NCI-H1436 (cell line): ENCODE measurements around the gene KIF25.
"Not testable (repeated sequence)": the region's sequence is repeated elsewhere in the genome, so short reads cannot be mapped to it uniquely, and the experiment has no call there.

Experiments used
- DNase-seq: peaks from one replicate; lab custom pipeline; 2025; lab: John Stamatoyannopoulos, UW

KIF25 gene

GRCh38 chr6:168070804-168071203, 73.3 kb downstream of the KIF25 start:
- no peak for DNase-seq

- DNase-seq = peak; percentile 16
Observed at GRCh38 chr6:168071620-168072019, 74.1 kb downstream of the KIF25 start.

- no peak for DNase-seq
Observed at GRCh38 chr6:168072261-168072660, 74.8 kb downstream of the KIF25 start.

GRCh38 chr6:168072730-168073129, 75.3 kb downstream of the KIF25 start:
- DNase-seq = no peak

- no peak for DNase-seq
Observed at GRCh38 chr6:168073937-168074730, 76.7 kb downstream of the KIF25 start.

GRCh38 chr6:168075216-168075615, 77.7 kb downstream of the KIF25 start:
- no peak for DNase-seq

- no peak for DNase-seq
Observed at GRCh38 chr6:168075787-168076202, 78.3 kb downstream of the KIF25 start.

GRCh38 chr6:168077401-168077800, 79.9 kb downstream of the KIF25 start:
- DNase-seq = not testable (repeated sequence)

- DNase-seq = no peak
Observed at GRCh38 chr6:168078175-168078942, 80.9 kb downstream of the KIF25 start.

GRCh38 chr6:168078943-168079405, 81.5 kb downstream of the KIF25 start, which contains the start of gene FRMD1:
TSS of gene FRMD1 (minus strand) at chr6:168079212. CDS start at chr6:168079094, 118 bp downstream.
- DNase-seq = no peak

- DNase-seq = no peak
Observed at GRCh38 chr6:168080393-168081077, 83.1 kb downstream of the KIF25 start.

- no peak for DNase-seq
Observed at GRCh38 chr6:168081858-168082546, 84.5 kb downstream of the KIF25 start.

- no peak for DNase-seq
Observed at GRCh38 chr6:168082860-168083513, 85.5 kb downstream of the KIF25 start.

GRCh38 chr6:168083514-168083885, 86.0 kb downstream of the KIF25 start:
- DNase-seq = no peak

GRCh38 chr6:168084465-168085160, 87.1 kb downstream of the KIF25 start:
- DNase-seq = no peak

- DNase-seq = no peak
Observed at GRCh38 chr6:168086066-168086465, 88.6 kb downstream of the KIF25 start.

- no peak for DNase-seq
Observed at GRCh38 chr6:168086616-168087015, 89.1 kb downstream of the KIF25 start.

GRCh38 chr6:168087436-168088160, 90.1 kb downstream of the KIF25 start:
- DNase-seq = no peak

GRCh38 chr6:168088161-168089053, 90.9 kb downstream of the KIF25 start:
- no peak for DNase-seq
